Measurements from ENCODE around the gene FAM222A.

- TF ChIP-seq POLR2A (IDR thresholded peaks at IDR 0.05) = no peak
- no peak for TF ChIP-seq CTCF (IDR thresholded peaks at IDR 0.05)
Measured at GRCh38 chr12:109807954-109808643, 94.5 kb downstream of the FAM222A start.

Data from right lobe of liver (tissue), 4 donors.